ENCODE results near the gene LRP1B.
"Not testable (repeated sequence)": the region's sequence is repeated elsewhere in the genome, so short reads cannot be mapped to it uniquely, and the experiment has no call there.

Gene LRP1B

DNA sequence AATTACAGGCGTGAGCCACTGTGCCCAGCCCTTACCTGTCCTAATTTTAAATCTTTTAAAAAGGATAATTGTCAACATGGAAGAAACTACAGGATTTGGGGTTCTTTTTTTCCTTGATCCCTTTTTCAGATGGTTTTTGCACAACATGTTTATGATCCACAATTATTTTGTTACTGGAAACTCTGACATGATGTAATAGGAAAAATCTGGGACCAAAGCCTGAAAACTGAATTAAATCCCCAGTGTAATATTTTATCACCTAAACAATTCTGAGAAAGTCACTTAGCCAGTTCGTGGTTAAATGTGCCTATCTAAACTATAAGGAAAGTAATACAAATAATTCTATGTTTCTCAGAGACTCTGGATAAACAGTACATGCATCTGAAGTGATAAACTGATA, 1649.7 kb downstream of the LRP1B start:
- Mint-ChIP-seq H3K9me3 (peaks cover 14% of the 10 kb centered on the region), H3K4me3 (no peak overlapping the region), H3K27ac (no peak overlapping the region), H3K36me3 (ENCODE audit: low read depth) (no peaks in the 10 kb centered on the region), H3K4me1 (ENCODE audit: low read depth) (no peaks in the 10 kb centered on the region), H3K27me3 (ENCODE audit: low read depth) (no peaks in the 10 kb centered on the region)
- no peak for DNase-seq (ENCODE audit: low spot score)

DNA sequence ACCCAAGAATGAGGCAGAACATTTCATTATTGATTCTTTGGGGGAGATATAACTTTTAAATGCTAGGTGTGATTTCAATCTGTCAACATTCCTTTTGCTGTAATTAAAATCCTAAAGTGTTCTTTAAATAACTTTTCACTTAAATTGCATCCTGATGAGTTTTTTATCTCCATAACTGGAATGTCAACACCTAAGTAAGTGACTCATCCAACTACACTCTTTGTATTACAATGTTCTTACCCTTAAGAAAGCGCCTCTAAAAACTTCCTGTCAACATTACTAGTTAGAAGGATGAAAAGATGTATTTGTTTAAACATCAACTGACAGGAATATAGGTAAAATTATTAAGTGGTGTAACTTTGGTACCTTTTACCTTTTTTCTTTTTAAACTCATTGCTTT, 1657.0 kb downstream of the LRP1B start:
- no peaks in the 10 kb centered on the region for H3K4me1 Mint-ChIP-seq (ENCODE audit: low read depth)
- H3K4me3 Mint-ChIP-seq: no peak overlapping the region
- no peak for DNase-seq (ENCODE audit: low spot score)
- peaks cover 25% of the 10 kb centered on the region for H3K9me3 Mint-ChIP-seq
- H3K27ac Mint-ChIP-seq: no peak overlapping the region
- no peaks in the 10 kb centered on the region for H3K36me3 Mint-ChIP-seq (ENCODE audit: low read depth)
- H3K27me3 Mint-ChIP-seq (ENCODE audit: low read depth): no peaks in the 10 kb centered on the region

DNA sequence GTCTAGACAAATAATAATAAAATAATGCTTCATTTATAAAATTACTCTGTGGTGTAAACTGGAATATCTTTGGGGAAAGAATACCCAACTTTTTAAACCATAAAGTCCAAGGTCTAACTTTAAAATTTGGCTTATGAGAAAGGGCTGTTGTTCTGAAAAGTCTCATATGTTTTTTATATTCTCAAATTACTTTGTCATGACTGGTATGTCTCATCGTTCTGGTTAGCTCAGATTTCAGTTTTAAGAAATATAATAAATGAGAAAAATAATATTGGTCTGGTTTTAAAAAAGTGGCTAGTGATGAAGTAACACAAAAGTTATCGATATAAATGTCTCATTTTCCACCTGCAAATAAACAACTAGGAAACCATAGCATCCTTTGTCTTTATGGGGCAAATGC, 1658.1 kb downstream of the LRP1B start:
- H3K4me1 Mint-ChIP-seq (ENCODE audit: low read depth): no peaks in the 10 kb centered on the region
- peaks cover 25% of the 10 kb centered on the region for H3K9me3 Mint-ChIP-seq
- no peaks in the 10 kb centered on the region for H3K36me3 Mint-ChIP-seq (ENCODE audit: low read depth)
- H3K27me3 Mint-ChIP-seq (ENCODE audit: low read depth): no peaks in the 10 kb centered on the region
- no peak overlapping the region for H3K4me3 Mint-ChIP-seq
- no peak for DNase-seq (ENCODE audit: low spot score)
- no peak overlapping the region for H3K27ac Mint-ChIP-seq

DNA sequence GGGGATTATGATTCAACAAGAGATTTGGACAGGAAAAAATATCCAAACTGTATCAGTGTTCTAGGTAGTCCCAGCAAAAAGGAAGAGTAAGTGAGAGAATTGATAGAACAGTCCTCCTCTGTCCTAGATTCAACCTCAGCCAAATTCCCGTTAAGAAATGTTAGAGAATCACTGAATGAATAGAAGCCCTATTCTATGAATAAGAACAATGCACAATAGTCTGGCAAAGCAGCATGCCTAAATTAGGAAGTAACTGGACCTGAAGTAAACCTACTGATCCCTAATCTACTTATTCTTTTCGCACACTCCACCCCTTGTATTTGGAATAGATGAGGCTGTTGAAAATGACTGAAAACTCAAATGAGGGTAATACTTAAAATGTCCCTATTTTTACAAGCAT, 1665.5 kb downstream of the LRP1B start:
- Mint-ChIP-seq H3K9me3 (peaks cover 36% of the 10 kb centered on the region), H3K36me3 (ENCODE audit: low read depth) (no peaks in the 10 kb centered on the region), H3K4me3 (no peak overlapping the region), H3K27ac (no peak overlapping the region), H3K27me3 (ENCODE audit: low read depth) (no peaks in the 10 kb centered on the region), H3K4me1 (ENCODE audit: low read depth) (no peaks in the 10 kb centered on the region)
- DNase-seq (ENCODE audit: low spot score): no peak

DNA sequence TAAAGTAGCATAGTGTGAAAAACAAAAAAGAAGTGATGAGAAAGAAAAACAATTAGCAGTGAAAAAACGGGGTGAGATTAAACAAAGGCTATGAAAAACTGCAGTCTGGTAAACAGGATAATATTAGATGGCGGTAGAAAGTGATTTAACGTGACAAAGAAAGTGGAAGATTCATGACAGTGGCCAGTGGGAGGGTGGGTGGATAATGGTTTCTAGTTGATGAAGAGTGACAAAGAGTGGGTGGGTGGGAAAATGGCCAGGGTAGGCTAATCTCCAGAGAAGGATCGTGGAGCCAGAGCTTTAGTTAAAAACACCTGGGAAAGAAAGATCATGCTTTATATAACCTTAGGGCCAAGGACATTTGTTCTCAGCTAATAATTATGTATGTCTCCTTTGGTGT, 1667.8 kb downstream of the LRP1B start:
- H3K36me3 Mint-ChIP-seq (ENCODE audit: low read depth): no peaks in the 10 kb centered on the region
- H3K27me3 Mint-ChIP-seq (ENCODE audit: low read depth): no peaks in the 10 kb centered on the region
- no peaks in the 10 kb centered on the region for H3K4me1 Mint-ChIP-seq (ENCODE audit: low read depth)
- H3K4me3 Mint-ChIP-seq: no peak overlapping the region
- H3K9me3 Mint-ChIP-seq: peaks cover 34% of the 10 kb centered on the region
- no peak for DNase-seq (ENCODE audit: low spot score)
- no peak overlapping the region for H3K27ac Mint-ChIP-seq

DNA sequence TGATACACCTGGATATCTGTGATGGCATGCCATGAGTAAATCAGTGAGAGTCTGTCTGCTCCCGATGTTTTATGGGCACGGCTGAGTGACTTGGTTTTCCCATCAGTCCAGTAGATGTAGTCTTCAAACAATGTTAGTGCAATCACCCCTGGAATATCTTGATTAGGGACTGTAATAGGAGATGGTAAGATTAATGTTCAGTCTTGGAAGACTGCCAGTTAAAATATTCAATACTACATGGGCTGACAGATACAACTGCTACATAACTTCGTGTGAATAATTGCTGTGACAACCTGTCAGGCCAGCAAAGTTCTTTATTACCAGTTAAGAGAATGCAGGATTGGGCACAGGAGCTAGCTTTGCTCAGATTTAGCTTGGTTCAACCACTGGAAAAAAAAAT, 1673.3 kb downstream of the LRP1B start:
- no peak overlapping the region for H3K4me3 Mint-ChIP-seq
- H3K4me1 Mint-ChIP-seq (ENCODE audit: low read depth): no peaks in the 10 kb centered on the region
- DNase-seq (ENCODE audit: low spot score): no peak
- peaks cover 7% of the 10 kb centered on the region for H3K9me3 Mint-ChIP-seq
- no peaks in the 10 kb centered on the region for H3K27me3 Mint-ChIP-seq (ENCODE audit: low read depth)
- H3K27ac Mint-ChIP-seq: no peak overlapping the region
- H3K36me3 Mint-ChIP-seq (ENCODE audit: low read depth): no peaks in the 10 kb centered on the region

DNA sequence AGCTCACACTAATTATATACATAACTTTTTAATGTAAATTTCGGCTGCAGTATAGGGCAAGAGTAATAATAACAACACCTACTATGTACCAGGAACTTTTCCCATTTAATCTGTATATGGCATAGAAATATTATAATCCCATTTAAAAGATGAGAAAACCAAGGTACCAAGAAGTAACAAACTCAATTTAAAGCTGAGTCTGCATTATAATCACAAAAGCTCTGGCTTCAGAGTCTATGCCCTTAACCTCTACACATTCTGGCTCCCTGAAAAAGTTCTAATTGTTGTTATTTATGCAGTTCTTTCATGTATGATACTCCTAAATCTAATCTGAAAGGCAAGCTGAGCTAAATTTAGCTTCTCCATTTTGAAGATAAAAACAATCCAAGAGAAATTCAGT, 1675.5 kb downstream of the LRP1B start:
- no peaks in the 10 kb centered on the region for H3K36me3 Mint-ChIP-seq (ENCODE audit: low read depth)
- H3K27ac Mint-ChIP-seq: no peak overlapping the region
- no peak for DNase-seq (ENCODE audit: low spot score)
- no peak overlapping the region for H3K4me3 Mint-ChIP-seq
- H3K27me3 Mint-ChIP-seq (ENCODE audit: low read depth): no peaks in the 10 kb centered on the region
- no peaks in the 10 kb centered on the region for H3K4me1 Mint-ChIP-seq (ENCODE audit: low read depth)
- peaks cover 13% of the 10 kb centered on the region for H3K9me3 Mint-ChIP-seq

DNA sequence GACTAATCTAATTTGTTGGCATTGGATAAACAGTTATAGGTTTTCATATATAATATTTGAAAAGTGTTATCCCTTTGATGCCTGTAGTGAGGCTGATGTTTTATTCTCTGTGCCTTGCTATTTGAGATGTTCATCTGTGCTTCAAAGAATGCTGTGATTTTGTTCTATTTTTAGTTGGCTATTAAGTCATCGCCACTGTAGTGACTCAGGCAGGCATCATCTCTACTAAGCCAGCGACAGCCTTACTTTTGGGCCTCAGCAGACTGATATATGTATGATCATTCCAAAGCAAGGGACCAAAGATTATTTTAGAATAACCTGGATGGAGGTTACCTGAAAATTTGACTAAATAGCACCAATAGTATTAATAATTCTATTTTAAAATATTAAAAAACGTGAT, 1676.1 kb downstream of the LRP1B start:
- Mint-ChIP-seq H3K36me3 (ENCODE audit: low read depth) (no peaks in the 10 kb centered on the region), H3K4me1 (ENCODE audit: low read depth) (no peaks in the 10 kb centered on the region), H3K27me3 (ENCODE audit: low read depth) (no peaks in the 10 kb centered on the region), H3K27ac (no peak overlapping the region), H3K4me3 (no peak overlapping the region), H3K9me3 (peaks cover 17% of the 10 kb centered on the region)
- DNase-seq (ENCODE audit: low spot score): no peak

DNA sequence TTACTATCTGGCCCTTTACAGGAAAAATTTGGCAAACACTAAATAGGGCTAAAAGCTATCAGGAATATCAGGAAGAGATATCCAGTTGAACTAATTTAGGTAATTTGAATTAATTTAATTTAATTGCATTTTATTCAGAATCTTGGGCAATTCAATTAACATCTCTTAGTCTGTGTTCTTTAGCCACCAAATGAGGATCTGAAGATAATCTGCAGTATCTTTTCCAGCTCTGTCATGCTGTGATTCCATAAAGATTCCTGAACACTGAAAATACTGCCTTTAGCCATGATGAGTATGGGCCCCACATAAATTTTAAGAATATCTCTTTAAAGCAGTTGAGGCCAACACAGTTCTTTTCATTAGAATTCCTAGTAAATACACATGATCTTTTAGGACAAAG, 1679.5 kb downstream of the LRP1B start:
- Mint-ChIP-seq H3K4me1 (ENCODE audit: low read depth) (no peaks in the 10 kb centered on the region), H3K4me3 (no peak overlapping the region), H3K27ac (no peak overlapping the region), H3K27me3 (ENCODE audit: low read depth) (no peaks in the 10 kb centered on the region), H3K36me3 (ENCODE audit: low read depth) (no peaks in the 10 kb centered on the region), H3K9me3 (peaks cover 17% of the 10 kb centered on the region)
- DNase-seq (ENCODE audit: low spot score): no peak

DNA sequence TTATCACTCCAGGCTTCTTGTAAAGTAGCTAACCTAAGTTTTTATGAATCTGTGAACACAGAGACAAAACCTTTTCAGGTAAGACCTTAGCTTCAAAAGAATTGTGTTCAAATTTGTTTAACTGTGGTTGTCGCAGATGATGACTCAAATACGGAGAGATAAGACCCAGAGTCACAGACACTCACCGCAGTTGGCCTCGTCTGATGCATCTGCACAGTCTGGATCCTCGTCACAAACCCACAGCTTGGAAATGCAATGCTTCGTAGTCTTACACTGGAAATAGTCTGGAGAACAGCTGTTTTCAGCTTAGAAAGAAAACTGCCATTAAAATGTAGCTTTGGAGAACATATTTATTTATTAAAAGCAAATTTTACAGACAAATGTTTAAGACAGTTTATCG, 1688.5 kb downstream of the LRP1B start:
- no peaks in the 10 kb centered on the region for H3K4me1 Mint-ChIP-seq (ENCODE audit: low read depth)
- H3K36me3 Mint-ChIP-seq (ENCODE audit: low read depth): no peaks in the 10 kb centered on the region
- H3K27ac Mint-ChIP-seq: no peak overlapping the region
- peaks cover 5% of the 10 kb centered on the region for H3K9me3 Mint-ChIP-seq
- no peak for DNase-seq (ENCODE audit: low spot score)
- H3K27me3 Mint-ChIP-seq (ENCODE audit: low read depth): no peaks in the 10 kb centered on the region
- no peak overlapping the region for H3K4me3 Mint-ChIP-seq

DNA sequence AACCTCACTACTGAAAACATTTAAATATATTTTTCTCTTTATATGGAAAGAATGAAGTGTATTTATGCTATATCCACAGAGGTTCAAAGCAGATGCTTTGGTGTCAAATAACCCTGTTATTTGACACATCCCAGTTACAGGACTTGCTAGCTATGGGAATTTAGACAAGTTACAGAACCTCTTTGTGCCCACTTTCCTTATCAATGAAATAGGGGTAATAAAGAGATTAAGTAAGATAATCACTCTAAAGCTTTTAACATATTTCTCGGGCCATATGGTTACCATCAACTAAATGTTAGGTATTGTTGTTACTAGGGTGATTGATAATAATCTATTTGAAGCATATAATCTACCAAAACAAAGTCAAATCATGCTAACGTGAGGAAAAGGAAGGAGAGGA, 1690.0 kb downstream of the LRP1B start:
- Mint-ChIP-seq H3K36me3 (ENCODE audit: low read depth) (no peaks in the 10 kb centered on the region), H3K27me3 (ENCODE audit: low read depth) (no peaks in the 10 kb centered on the region)

DNA sequence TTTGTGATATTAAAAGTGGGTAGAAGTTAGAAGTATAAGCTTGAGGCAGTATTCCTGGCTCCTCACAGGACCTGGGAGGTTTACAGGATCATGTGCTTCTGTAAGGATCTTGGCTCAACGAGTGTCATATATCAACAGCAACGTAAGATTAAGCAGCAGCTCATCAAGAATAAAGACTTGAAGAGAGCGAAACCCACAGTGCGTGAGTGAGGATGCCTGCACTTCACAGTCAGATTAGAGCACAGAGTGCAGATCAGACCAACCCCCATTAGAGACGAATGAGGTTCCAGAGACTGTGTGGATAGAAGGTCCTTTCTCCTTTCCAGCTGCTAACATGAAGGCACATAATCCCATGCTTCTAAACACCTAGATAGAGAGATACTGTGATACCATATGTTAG, 1693.9 kb downstream of the LRP1B start:
- no peaks in the 10 kb centered on the region for H3K27me3 Mint-ChIP-seq (ENCODE audit: low read depth)
- no peaks in the 10 kb centered on the region for H3K4me1 Mint-ChIP-seq (ENCODE audit: low read depth)
- DNase-seq (ENCODE audit: low spot score): no peak
- H3K36me3 Mint-ChIP-seq (ENCODE audit: low read depth): no peaks in the 10 kb centered on the region
- peaks cover 20% of the 10 kb centered on the region for H3K9me3 Mint-ChIP-seq
- H3K4me3 Mint-ChIP-seq: no peak overlapping the region
- no peak overlapping the region for H3K27ac Mint-ChIP-seq

More for the DNA sequence above, 1690.0 kb downstream of the LRP1B start:
- Mint-ChIP-seq H3K9me3 (peaks cover 8% of the 10 kb centered on the region), H3K4me1 (ENCODE audit: low read depth) (no peaks in the 10 kb centered on the region), H3K4me3 (no peak overlapping the region), H3K27ac (no peak overlapping the region)
- DNase-seq (ENCODE audit: low spot score): no peak

DNA sequence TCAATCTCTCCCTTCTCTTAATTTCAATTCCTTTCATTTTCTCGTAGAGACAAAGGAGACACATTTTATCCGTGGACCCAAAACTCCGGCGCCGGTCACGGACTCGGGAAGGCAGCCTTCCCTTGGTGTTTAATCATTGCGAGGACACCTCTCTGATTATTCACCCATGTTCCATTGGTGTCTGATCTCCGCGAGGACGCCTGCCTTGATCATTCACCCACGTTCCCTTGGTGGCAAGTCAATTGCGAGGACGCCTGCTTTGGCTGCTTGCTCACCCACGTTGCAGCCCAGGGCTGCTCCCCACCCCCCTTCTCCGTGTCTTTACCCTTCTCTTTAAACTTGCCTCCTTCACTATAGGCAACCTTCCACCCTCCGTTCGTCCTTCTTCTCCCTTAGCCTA, 1703.8 kb downstream of the LRP1B start:
- not testable (repeated sequence) for H3K4me1 Mint-ChIP-seq (ENCODE audit: low read depth); H3K4me3 Mint-ChIP-seq; DNase-seq (ENCODE audit: low spot score); H3K27ac Mint-ChIP-seq; H3K27me3 Mint-ChIP-seq (ENCODE audit: low read depth); H3K36me3 Mint-ChIP-seq (ENCODE audit: low read depth)
- H3K9me3 Mint-ChIP-seq: peaks cover 12% of the 10 kb centered on the region

DNA sequence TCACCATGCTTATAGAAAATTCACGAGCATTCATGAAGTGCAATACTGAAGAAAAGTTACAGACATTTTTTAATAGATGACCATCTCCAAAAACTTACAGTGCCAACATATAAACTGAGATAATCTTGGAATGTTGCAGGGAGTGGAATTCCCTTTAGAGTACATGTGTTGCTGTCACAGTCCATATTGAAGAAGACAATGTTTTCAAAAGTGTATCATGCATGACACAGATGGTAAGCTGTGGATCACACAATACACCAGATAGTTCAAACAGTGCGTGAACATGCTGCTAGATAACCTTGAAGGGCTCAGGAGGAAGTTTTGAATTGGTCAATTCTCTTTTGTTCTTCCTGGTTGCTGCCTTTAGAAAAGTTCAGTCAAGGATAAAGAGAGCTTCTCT, 1706.3 kb downstream of the LRP1B start:
- no peak for DNase-seq (ENCODE audit: low spot score)
- Mint-ChIP-seq H3K4me1 (ENCODE audit: low read depth) (no peaks in the 10 kb centered on the region), H3K27me3 (ENCODE audit: low read depth) (no peaks in the 10 kb centered on the region), H3K4me3 (no peak overlapping the region), H3K27ac (no peak overlapping the region), H3K36me3 (ENCODE audit: low read depth) (no peaks in the 10 kb centered on the region), H3K9me3 (peaks cover 16% of the 10 kb centered on the region)

DNA sequence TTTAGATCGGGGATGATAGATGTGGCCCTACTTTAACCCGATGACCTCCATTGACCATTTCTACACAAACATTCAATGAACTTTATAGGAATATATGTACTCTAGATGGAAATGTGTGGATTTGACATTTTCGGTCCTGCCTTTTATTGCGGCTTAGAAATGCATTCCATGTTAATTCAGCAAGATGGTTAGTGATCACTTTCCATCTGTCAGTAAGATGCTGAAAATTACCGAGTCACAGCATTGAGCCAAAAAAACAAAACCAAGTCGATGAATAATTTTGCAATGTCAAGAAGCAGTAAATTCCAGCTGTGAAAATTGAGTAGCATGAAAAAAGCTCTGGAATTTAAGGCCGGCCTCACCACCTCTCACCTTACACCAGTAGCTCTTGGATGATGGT, 1708.1 kb downstream of the LRP1B start:
- Mint-ChIP-seq H3K27me3 (ENCODE audit: low read depth) (no peaks in the 10 kb centered on the region), H3K27ac (no peak overlapping the region), H3K36me3 (ENCODE audit: low read depth) (no peaks in the 10 kb centered on the region), H3K9me3 (peaks cover 16% of the 10 kb centered on the region), H3K4me1 (ENCODE audit: low read depth) (no peaks in the 10 kb centered on the region), H3K4me3 (no peak overlapping the region)
- no peak for DNase-seq (ENCODE audit: low spot score)
